HepG2 (cell line): ENCODE results near the gene ASTN1. TPM values are rescaled to one million over a fixed set of nuclear protein-coding genes. Genes with fewer than 3 reads are reported as not detected.

Experiments used
- ATAC-seq: fragments of 200-7000 bp; cut with Tn5 transposase; 3 replicates; pipeline ENCODE4 v1.9.1; 2020; ENCODE audit warnings: mild to moderate bottlenecking, moderate library complexity
- BruUV-seq: library from RNA; stranded (reverse); fragments of 400-500 nt; replicated peaks from 2 replicates; lab custom pipeline; 2021; lab: Mats Ljungman, UMichigan
- CTCF ChIA-PET: fragments of 300-600 bp; formaldehyde crosslinking; extraction: SDS; loops from one replicate; lab custom pipeline; 2021; ENCODE audit warnings: low total read pairs, inconsistent platforms, low intra/inter-chr PET ratio; lab: Yijun Ruan, JAX
- POLR2A ChIA-PET: fragments of 350-600 bp; sonication (Branson Sonifier 250); formaldehyde crosslinking; loops from one replicate; lab custom pipeline; 2020; ENCODE audit warnings: antibody characterized with exemption, inconsistent platforms; lab: Yijun Ruan, JAX
- DNase-seq: peaks from one replicate; pipeline ENCODE4 v3.0.0-alpha.2; 2015; ENCODE audit warnings: low spot score
- FAIRE-seq: peaks from 3 replicates; lab custom pipeline; 2011; peaks lifted over from hg19 to GRCh38; lab: Jason Lieb, UNC
- H2AFZ ChIP-seq: one replicate; pipeline ENCODE4 v1.6.1; 2011; ENCODE audit warnings: low read length, inconsistent platforms
- H3K27ac ChIP-seq: fragments of 300-600 bp; 3 replicates; pipeline ENCODE4 v1.8.0; 2011; ENCODE audit warnings: mixed run types, mild to moderate bottlenecking, mixed read lengths, low read length, inconsistent platforms; ENCODE audit not compliant: insufficient read depth; ENCODE audit errors: extremely low read length
- H3K27me3 ChIP-seq, 2 experiments: fragments of 200-600 bp in 1 of 2; 2 replicates in 1 of 2; 3 replicates in 1 of 2; pipeline versions ENCODE4 v1.6.0 to v1.8.0; 2011; ENCODE audit warnings: low read length in 2 of 2, mild to moderate bottlenecking in 2 of 2, moderate library complexity in 2 of 2, inconsistent platforms in 1 of 2; ENCODE audit not compliant: insufficient read depth in 2 of 2, control insufficient read depth in 1 of 2
- H3K36me3 ChIP-seq, 2 experiments: fragments of 200-600 bp in 1 of 2; replicated peaks in 1 of 2; 2 replicates in 1 of 2; 3 replicates in 1 of 2; pipeline versions ENCODE4 v1.5.1 to v1.8.0; 2011; ENCODE audit warnings: low read length in 2 of 2, inconsistent platforms in 1 of 2; ENCODE audit not compliant: insufficient read depth in 2 of 2, control insufficient read depth in 1 of 2
- H3K4me1 ChIP-seq: 2 replicates; pipeline ENCODE4 v1.5.1; 2012; ENCODE audit warnings: low read length, inconsistent platforms; ENCODE audit not compliant: insufficient read depth
- H3K4me2 ChIP-seq: 2 replicates; pipeline ENCODE4 v1.6.0; 2011; ENCODE audit warnings: low read depth, low read length, inconsistent platforms
- H3K4me3 ChIP-seq, 3 experiments: fragments of 200-600 bp in 1 of 3; sonication (generic), shearing (Covaris generic) in 1 of 3; replicated peaks in 1 of 3; 2 replicates each; pipeline ENCODE4 v1.5.1; 2011 to 2016; ENCODE audit warnings: low read length in 3 of 3, inconsistent platforms in 2 of 3, low read depth in 2 of 3, mild to moderate bottlenecking in 2 of 3, control low read depth in 1 of 3, mixed read lengths in 1 of 3; ENCODE audit not compliant: insufficient read depth in 1 of 3
- H3K79me2 ChIP-seq: one replicate; pipeline ENCODE4 v1.6.1; 2011; ENCODE audit warnings: low read length, inconsistent platforms; ENCODE audit not compliant: insufficient read depth
- H3K9ac ChIP-seq: 2 replicates; pipeline ENCODE4 v1.6.0; 2011; ENCODE audit warnings: mild to moderate bottlenecking, low read depth, low read length, inconsistent platforms; ENCODE audit not compliant: insufficient read depth
- H3K9me3 ChIP-seq: 2 replicates; pipeline ENCODE4 v1.5.1; 2012; ENCODE audit warnings: mild to moderate bottlenecking, low read length
- H4K20me1 ChIP-seq: 2 replicates; pipeline ENCODE4 v1.6.0; 2011; ENCODE audit warnings: inconsistent platforms, mild to moderate bottlenecking, low read length, moderate library complexity; ENCODE audit not compliant: insufficient read depth
- ARID2 ChIP-seq: sonication (generic); formaldehyde crosslinking; IDR thresholded peaks from 2 replicates; pipeline ENCODE4 v1.8.1; 2022; ENCODE audit warnings: mild to moderate bottlenecking, missing genetic modification reagents, borderline replicate concordance
- CREB1 ChIP-seq, 2 experiments: fragments of 450-650 bp in 1 of 2; IDR thresholded peaks; 2 replicates each; pipeline ENCODE4 v1.6.1; 2016 to 2017; ENCODE audit warnings: control low read depth in 1 of 2, mild to moderate bottlenecking in 1 of 2, missing compliant biosample characterization in 1 of 2, missing genetic modification characterization in 1 of 2
- PCBP1 ChIP-seq: fragments of 200-400 bp; formaldehyde crosslinking; IDR thresholded peaks from 2 replicates; pipeline ENCODE4 v1.6.1; 2017; ENCODE audit warnings: mild to moderate bottlenecking, low read depth, low read length, borderline replicate concordance
- POLR2AphosphoS2 ChIP-seq: IDR thresholded peaks from 2 replicates; pipeline ENCODE4 v1.6.1; 2011; ENCODE audit warnings: low read depth, low read length, improper control_type of control experiment
- REL ChIP-seq: sonication (generic); formaldehyde crosslinking; conservative IDR thresholded peaks from 2 replicates; pipeline ENCODE4 v1.8.0; 2022; ENCODE audit warnings: mild to moderate bottlenecking, missing genetic modification reagents, moderate library complexity
- RFX1 ChIP-seq: fragments of 450-650 bp; IDR thresholded peaks from 2 replicates; pipeline ENCODE4 v1.6.1; 2017
- ZNF570 ChIP-seq: sonication (generic); formaldehyde crosslinking; IDR thresholded peaks from 2 replicates; pipeline ENCODE4 v1.4.0; 2020; ENCODE audit warnings: mild to moderate bottlenecking, missing genetic modification reagents, borderline replicate concordance
- ZSCAN20 ChIP-seq: sonication (generic); formaldehyde crosslinking; IDR thresholded peaks from 2 replicates; pipeline ENCODE4 v1.4.0; 2020; ENCODE audit warnings: missing genetic modification reagents, mild to moderate bottlenecking, borderline replicate concordance
- WGBS: methylation state at CpG from one replicate; pipeline ENCODE4 v1.1.6; 2017; ENCODE audit warnings: low lambda C conversion rate; 5-methylcytosine and 5-hydroxymethylcytosine counted together
- in situ Hi-C: cut with HindIII; loops from 2 replicates; pipeline ENCODE4 v1.10.0; 2017; ENCODE audit warnings: low pct_unique_long_range_greater_than_20kb; ENCODE audit not compliant: extremely low pct_ligation_motif_present
- intact Hi-C: fragments of 100-400 bp; cut with micrococcal nuclease; formaldehyde crosslinking; loops from one replicate; pipeline ENCODE4 v1.10.0; 2022; ENCODE audit not compliant: unreplicated experiment
- polyA plus RNA-seq, 8 experiments: library from polyadenylated mRNA; depleted of rRNA in 3 of 8; stranded (reverse) in 7 of 8; unstranded in 1 of 8; fragments of >200 nt; fragmentation: Illumina TruSeq in 4 of 8; extraction: Trizol in 4 of 8; gene quantifications; 2 replicates each; pipeline versions ENCODE4 v1.2.1 to v1.2.3, GENCODE V29; 2011 to 2016; ENCODE audit warnings: low read depth in 4 of 8, missing spikeins in 1 of 8, mixed read lengths in 1 of 8; ENCODE audit not compliant: insufficient read depth in 1 of 8
- total RNA-seq, 5 experiments: library from RNA; depleted of rRNA; stranded (reverse); fragments of >200 nt; fragmentation: Illumina TruSeq; extraction: Trizol; gene quantifications; 2 replicates each; pipeline ENCODE4 v1.2.3, GENCODE V29; 2016; ENCODE audit warnings: low read depth in 1 of 5
- TF ChIP-seq, protein P1 (sequence below): sonication (generic); formaldehyde crosslinking; IDR thresholded peaks from 2 replicates; pipeline ENCODE4 v1.4.0; 2020; ENCODE audit warnings: missing genetic modification reagents
- TF ChIP-seq, protein P2 (sequence below): sonication (generic); formaldehyde crosslinking; IDR thresholded peaks from 2 replicates; pipeline ENCODE4 v1.5.1; 2020; ENCODE audit warnings: mild to moderate bottlenecking, missing genetic modification reagents
- TF ChIP-seq, protein P3 (sequence below): IDR thresholded peaks from 2 replicates; pipeline ENCODE4 v1.6.1; 2016
- TF ChIP-seq, protein P4 (sequence below), 2 experiments: sonication (generic) in 1 of 2; formaldehyde crosslinking in 1 of 2; IDR thresholded peaks; 2 replicates each; pipeline versions ENCODE4 v1.4.0 to v1.6.1; 2016 to 2020; ENCODE audit warnings: borderline replicate concordance in 1 of 2, low read depth in 1 of 2, mild to moderate bottlenecking in 1 of 2, missing genetic modification reagents in 1 of 2
- TF ChIP-seq, protein P5 (sequence below): IDR thresholded peaks from 2 replicates; pipeline ENCODE4 v1.6.1; 2018; ENCODE audit warnings: missing genetic modification reagents, mild to moderate bottlenecking, missing compliant biosample characterization

ASTN1 gene
- total and polyA plus RNA-seq, 2 of the 13 experiments (the other 11 are each of a cell fraction or from before 2014, with no cell fraction given), result not detected

DNA sequence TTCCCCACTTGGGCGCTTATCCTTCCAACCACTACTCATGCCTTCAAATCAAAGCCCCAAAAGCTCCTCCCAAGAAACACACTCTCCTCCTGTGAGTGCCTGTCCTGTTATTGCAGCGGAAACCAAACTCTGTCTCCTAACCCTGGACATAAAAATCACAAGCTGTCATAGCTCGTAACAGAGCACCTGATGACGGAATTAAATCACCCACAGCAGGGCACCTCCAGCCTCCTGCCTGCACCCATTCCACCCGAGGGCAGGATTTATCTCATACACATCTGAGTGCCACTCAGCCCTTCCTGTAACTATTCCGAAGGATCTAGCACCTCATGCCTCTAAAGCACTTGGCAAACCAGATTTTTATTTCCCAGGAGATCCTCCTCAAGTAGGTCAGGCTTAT is 100.9 kb downstream of the ASTN1 start:
- no peak overlapping the region for H3K27ac ChIP-seq
- POLR2A ChIA-PET, result no interaction called here
- TF ChIP-seq RFX1, result no peak
- TF ChIP-seq CREB1 (IDR thresholded peaks at IDR 0.05), result no peak
- no peak for TF ChIP-seq CREB1 (CRISPR knock-in tag; IDR thresholded peaks at IDR 0.05)
- TF ChIP-seq, protein P1, sequence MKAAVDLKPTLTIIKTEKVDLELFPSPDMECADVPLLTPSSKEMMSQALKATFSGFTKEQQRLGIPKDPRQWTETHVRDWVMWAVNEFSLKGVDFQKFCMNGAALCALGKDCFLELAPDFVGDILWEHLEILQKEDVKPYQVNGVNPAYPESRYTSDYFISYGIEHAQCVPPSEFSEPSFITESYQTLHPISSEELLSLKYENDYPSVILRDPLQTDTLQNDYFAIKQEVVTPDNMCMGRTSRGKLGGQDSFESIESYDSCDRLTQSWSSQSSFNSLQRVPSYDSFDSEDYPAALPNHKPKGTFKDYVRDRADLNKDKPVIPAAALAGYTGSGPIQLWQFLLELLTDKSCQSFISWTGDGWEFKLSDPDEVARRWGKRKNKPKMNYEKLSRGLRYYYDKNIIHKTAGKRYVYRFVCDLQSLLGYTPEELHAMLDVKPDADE (CRISPR knock-in tag), result no peak
- no peak for TF ChIP-seq PCBP1
- no peak for TF ChIP-seq ZSCAN20 (CRISPR knock-in tag)
- TF ChIP-seq, protein P2, sequence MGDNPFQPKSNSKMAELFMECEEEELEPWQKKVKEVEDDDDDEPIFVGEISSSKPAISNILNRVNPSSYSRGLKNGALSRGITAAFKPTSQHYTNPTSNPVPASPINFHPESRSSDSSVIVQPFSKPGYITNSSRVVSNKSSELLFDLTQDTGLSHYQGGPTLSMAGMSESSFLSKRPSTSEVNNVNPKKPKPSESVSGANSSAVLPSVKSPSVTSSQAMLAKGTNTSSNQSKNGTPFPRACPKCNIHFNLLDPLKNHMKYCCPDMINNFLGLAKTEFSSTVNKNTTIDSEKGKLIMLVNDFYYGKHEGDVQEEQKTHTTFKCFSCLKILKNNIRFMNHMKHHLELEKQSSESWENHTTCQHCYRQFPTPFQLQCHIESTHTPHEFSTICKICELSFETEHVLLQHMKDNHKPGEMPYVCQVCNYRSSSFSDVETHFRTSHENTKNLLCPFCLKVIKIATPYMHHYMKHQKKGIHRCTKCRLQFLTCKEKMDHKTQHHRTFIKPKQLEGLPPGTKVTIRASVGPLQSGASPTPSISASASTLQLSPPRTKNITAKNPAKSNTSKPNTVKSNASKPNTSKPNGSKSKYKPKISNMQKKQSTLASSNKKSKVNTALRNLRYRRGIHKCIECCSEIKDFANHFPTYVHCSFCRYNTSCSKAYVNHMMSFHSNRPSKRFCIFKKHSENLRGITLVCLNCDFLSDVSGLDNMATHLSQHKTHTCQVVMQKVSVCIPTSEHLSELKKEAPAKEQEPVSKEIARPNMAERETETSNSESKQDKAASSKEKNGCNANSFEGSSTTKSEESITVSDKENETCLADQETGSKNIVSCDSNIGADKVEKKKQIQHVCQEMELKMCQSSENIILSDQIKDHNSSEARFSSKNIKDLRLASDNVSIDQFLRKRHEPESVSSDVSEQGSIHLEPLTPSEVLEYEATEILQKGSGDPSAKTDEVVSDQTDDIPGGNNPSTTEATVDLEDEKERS, result no peak
- TF ChIP-seq, protein P3, sequence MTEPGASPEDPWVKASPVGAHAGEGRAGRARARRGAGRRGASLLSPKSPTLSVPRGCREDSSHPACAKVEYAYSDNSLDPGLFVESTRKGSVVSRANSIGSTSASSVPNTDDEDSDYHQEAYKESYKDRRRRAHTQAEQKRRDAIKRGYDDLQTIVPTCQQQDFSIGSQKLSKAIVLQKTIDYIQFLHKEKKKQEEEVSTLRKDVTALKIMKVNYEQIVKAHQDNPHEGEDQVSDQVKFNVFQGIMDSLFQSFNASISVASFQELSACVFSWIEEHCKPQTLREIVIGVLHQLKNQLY (CRISPR knock-in tag), result no peak
- TF ChIP-seq, protein P4, sequence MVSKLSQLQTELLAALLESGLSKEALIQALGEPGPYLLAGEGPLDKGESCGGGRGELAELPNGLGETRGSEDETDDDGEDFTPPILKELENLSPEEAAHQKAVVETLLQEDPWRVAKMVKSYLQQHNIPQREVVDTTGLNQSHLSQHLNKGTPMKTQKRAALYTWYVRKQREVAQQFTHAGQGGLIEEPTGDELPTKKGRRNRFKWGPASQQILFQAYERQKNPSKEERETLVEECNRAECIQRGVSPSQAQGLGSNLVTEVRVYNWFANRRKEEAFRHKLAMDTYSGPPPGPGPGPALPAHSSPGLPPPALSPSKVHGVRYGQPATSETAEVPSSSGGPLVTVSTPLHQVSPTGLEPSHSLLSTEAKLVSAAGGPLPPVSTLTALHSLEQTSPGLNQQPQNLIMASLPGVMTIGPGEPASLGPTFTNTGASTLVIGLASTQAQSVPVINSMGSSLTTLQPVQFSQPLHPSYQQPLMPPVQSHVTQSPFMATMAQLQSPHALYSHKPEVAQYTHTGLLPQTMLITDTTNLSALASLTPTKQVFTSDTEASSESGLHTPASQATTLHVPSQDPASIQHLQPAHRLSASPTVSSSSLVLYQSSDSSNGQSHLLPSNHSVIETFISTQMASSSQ (IDR thresholded peaks at IDR 0.05; ENCODE audit: low read depth), result no peak
- TF ChIP-seq, protein P4 (CRISPR knock-in tag; IDR thresholded peaks at IDR 0.05; ENCODE audit: borderline replicate concordance), result no peak
- no peak for TF ChIP-seq ZNF570 (CRISPR knock-in tag)
- TF ChIP-seq ARID2 (CRISPR knock-in tag), result no peak
- TF ChIP-seq REL (CRISPR knock-in tag), result no peak
- TF ChIP-seq, protein P5, sequence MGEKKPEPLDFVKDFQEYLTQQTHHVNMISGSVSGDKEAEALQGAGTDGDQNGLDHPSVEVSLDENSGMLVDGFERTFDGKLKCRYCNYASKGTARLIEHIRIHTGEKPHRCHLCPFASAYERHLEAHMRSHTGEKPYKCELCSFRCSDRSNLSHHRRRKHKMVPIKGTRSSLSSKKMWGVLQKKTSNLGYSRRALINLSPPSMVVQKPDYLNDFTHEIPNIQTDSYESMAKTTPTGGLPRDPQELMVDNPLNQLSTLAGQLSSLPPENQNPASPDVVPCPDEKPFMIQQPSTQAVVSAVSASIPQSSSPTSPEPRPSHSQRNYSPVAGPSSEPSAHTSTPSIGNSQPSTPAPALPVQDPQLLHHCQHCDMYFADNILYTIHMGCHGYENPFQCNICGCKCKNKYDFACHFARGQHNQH (CRISPR knock-in tag), result no peak
- TF ChIP-seq POLR2AphosphoS2, result no peak

More for the DNA sequence above, 100.9 kb downstream of the ASTN1 start:
- Histone ChIP-seq H3K4me2 (no peak overlapping the region), H3K36me3 (no peaks in the 10 kb centered on the region), H2AFZ (no peak overlapping the region), H3K27me3 (0 out of 5 replicates have a peak, but pooled peaks cover 0 to 4% of the 10 kb centered on the region in 2 experiments), H3K9ac (no peak overlapping the region), H3K79me2 (no peaks in the 10 kb centered on the region), H3K4me3 (no peak overlapping the region), H3K9me3 (no peaks in the 10 kb centered on the region), H3K4me1 (no peaks in the 10 kb centered on the region), H4K20me1 (no peaks in the 10 kb centered on the region)
- intact Hi-C loops, result no loop called here
- FAIRE-seq (no peak), ATAC-seq (no peak), DNase-seq (no peak)
- in situ Hi-C loops, result no loop called here
- CTCF ChIA-PET, result no interaction called here
- no TSS peak for BruUV-seq
- 5% methylated on average over 5 of the region's 6 CpGs for WGBS
